HL-60 (cell line): ENCODE measurements around the gene GMFB.

Experiments used
- DNase-seq, 2 experiments: peaks; one replicate each; pipeline ENCODE4 v3.0.0-alpha.2; 2010 to 2020; ENCODE audit warnings: low read depth in 1 of 2, low spot score in 1 of 2
- H3K27ac ChIP-seq: fragments of 250-450 bp; sonication (Bioruptor Pico); replicated peaks from 2 replicates; pipeline ENCODE4 v1.5.1; 2020; ENCODE audit warnings: mild to moderate bottlenecking, moderate library complexity
- H3K27me3 ChIP-seq: fragments of 250-450 bp; sonication (Bioruptor Pico); 2 replicates; pipeline ENCODE4 v1.5.1; 2021; ENCODE audit warnings: mild to moderate bottlenecking, moderate library complexity; ENCODE audit not compliant: insufficient read depth, poor library complexity, severe bottlenecking
- H3K4me3 ChIP-seq: replicated peaks from 2 replicates; pipeline ENCODE4 v1.5.1; 2011; ENCODE audit warnings: mild to moderate bottlenecking, control low read depth, low read length; ENCODE audit not compliant: insufficient read depth
- CTCF ChIP-seq: IDR thresholded peaks from one replicate; pipeline ENCODE4 v1.5.1; 2011; ENCODE audit warnings: low read length, control low read depth, inconsistent platforms; ENCODE audit not compliant: insufficient read depth
- GABPA ChIP-seq: IDR thresholded peaks from 2 replicates; pipeline ENCODE4 v1.6.1; 2012; ENCODE audit warnings: low read depth
- POLR2AphosphoS5 ChIP-seq: IDR thresholded peaks from 2 replicates; pipeline ENCODE4 v1.6.1; 2012; ENCODE audit warnings: low read depth
- REST ChIP-seq: IDR thresholded peaks from 2 replicates; pipeline ENCODE4 v1.6.1; 2012; ENCODE audit warnings: low read depth; ENCODE audit not compliant: insufficient replicate concordance
- SPI1 ChIP-seq: IDR thresholded peaks from 2 replicates; pipeline ENCODE4 v1.6.1; 2012; ENCODE audit warnings: low read depth, mild to moderate bottlenecking, borderline replicate concordance

The GMFB gene

GRCh38 chr14:54483846-54484245 lies 4.9 kb downstream of the GMFB start:
- Histone ChIP-seq H3K4me3 (no peak overlapping the region), H3K27me3 (no peaks in the 10 kb centered on the region), H3K27ac (no peak overlapping the region)
- no peak for DNase-seq
- TF ChIP-seq SPI1: no peak
- no peak for TF ChIP-seq CTCF
- TF ChIP-seq REST: no peak
- TF ChIP-seq GABPA: no peak
- TF ChIP-seq POLR2AphosphoS5: no peak

GRCh38 chr14:54483073-54483745 lies 5.6 kb downstream of the GMFB start:
- TF ChIP-seq POLR2AphosphoS5 (no peak), SPI1 (no peak), CTCF (no peak), REST (no peak), GABPA (no peak)
- DNase-seq: no peak
- H3K27ac ChIP-seq: no peak overlapping the region
- H3K4me3 ChIP-seq: no peak overlapping the region
- H3K27me3 ChIP-seq: no peaks in the 10 kb centered on the region

- TF ChIP-seq CTCF: no peak
- TF ChIP-seq POLR2AphosphoS5: no peak
- no peak for TF ChIP-seq SPI1
- no peak for TF ChIP-seq GABPA
- no peak for TF ChIP-seq REST
- no peak overlapping the region for H3K27ac ChIP-seq
- no peak overlapping the region for H3K4me3 ChIP-seq
Measured at GRCh38 chr14:54481695-54482094, 7.1 kb downstream of the GMFB start.

More at GRCh38 chr14:54481695-54482094, 7.1 kb downstream of the GMFB start:
- no peak for DNase-seq
- H3K27me3 ChIP-seq: no peaks in the 10 kb centered on the region
